Raji (cell line): Measurements from ENCODE around the gene CBX6.

Experiments used
- POLR2A ChIP-seq: IDR thresholded peaks from 2 replicates; pipeline ENCODE4 v1.6.1; 2011; ENCODE audit warnings: low read depth, low read length, control low read depth; ENCODE audit not compliant: insufficient read depth

Gene CBX6

DNA sequence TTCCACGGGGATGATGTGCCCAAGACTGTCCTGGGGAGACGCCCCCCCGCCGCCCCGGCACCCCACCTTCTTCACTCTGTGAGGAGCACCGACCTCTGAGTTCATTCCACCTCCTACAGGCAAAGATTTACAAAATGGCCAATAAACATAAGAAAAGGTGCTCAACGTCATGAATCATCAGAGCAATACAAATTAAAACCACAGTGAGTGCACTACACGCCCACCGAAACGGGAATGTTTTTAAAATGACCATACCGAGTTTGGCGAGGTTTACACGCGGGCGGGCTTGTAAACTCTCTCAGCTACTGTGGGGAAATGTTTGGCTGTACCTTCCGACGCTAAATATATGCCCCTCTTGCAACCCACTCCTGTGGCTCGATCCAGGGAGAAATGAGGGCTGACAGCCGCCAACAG lies 36.1 kb downstream of the CBX6 start:
- TF ChIP-seq POLR2A: no peak

DNA sequence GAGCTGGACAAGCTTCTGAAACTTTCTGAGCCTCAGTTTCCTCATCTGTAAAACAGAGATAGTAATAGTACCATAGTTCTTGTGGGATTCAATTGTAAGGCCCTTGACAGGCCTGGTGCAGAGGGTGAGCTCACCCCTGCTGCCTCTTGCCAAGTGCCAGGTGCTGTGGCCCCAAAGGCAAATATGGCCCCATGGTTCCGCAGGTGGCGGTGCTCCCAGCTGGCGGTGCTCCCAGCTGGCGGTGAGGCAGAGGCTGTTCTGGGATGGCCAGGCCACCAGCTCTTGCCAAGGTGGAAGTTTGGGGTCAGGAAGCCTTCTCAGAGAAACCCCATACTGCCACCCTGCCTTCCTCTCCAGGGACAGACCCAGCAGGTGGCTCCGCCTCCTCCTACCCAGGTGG lies 37.0 kb downstream of the CBX6 start:
- no peak for TF ChIP-seq POLR2A

GRCh38 chr22:38834215-38834953 lies 37.6 kb downstream of the CBX6 start:
- TF ChIP-seq POLR2A: no peak

DNA sequence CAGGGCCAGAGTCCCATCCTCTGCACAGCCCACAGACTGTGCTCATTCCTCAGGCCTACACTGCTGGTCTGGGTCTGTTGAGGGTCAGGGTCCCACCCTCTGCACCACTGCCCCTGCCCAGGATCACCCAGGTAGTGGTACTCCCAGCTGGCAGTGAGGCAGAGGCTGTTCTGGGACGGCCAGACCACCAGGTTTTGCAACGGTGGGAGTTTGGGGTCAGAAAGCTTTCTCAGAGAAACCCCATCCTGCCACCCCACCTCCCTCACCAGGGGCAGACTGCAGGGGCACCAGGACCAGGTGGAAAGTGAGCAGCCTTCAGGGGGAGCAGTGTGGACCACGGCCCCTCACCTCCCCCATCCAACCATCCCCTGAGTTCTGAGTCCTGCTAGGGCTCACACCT lies 39.0 kb downstream of the CBX6 start:
- no peak for TF ChIP-seq POLR2A

- no peak for TF ChIP-seq POLR2A
These were observed 39.7 kb downstream of the CBX6 start for GRCh38 chr22:38832005-38832978.

GRCh38 chr22:38831166-38831945 lies 40.7 kb downstream of the CBX6 start:
- no peak for TF ChIP-seq POLR2A

DNA sequence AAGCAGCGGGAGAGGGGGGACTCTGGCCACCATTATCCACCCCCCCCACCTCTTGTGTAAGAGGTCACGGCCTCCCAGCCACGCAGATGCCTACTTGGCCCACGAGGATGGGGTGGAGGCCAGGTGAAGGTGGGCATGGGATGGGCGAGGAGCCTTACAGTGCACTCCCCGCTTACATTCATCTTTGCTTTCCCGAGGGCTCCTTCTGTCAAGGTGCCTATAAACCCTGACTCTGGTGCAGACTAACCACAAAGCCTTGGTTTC lies 41.2 kb downstream of the CBX6 start:
- TF ChIP-seq POLR2A: no peak

GRCh38 chr22:38830026-38830844 lies 41.8 kb downstream of the CBX6 start:
- no peak for TF ChIP-seq POLR2A

DNA sequence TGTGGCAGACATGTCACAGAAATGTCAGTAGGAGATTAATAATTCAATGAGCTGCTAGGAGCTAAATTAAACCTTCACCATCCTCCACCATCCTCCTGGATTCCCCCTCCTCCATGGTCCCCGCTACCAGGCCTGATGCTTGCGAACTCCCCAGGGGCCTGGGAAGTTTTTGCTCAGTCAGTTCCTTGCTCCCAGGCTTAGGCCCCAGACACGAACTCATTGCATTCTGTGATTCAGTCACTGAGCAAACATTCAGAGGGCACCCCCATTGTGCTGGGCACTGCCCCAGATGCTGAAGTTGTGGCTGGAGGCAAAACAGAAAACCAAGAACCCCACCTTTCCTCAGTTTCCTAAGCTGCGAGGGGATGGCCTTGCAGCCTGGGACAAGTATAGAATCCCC lies 42.5 kb downstream of the CBX6 start:
- no peak for TF ChIP-seq POLR2A

GRCh38 chr22:38828616-38829205 lies 43.3 kb downstream of the CBX6 start:
- no peak for TF ChIP-seq POLR2A

- no peak for TF ChIP-seq POLR2A
These were observed 43.8 kb downstream of the CBX6 start for GRCh38 chr22:38828191-38828590.

DNA sequence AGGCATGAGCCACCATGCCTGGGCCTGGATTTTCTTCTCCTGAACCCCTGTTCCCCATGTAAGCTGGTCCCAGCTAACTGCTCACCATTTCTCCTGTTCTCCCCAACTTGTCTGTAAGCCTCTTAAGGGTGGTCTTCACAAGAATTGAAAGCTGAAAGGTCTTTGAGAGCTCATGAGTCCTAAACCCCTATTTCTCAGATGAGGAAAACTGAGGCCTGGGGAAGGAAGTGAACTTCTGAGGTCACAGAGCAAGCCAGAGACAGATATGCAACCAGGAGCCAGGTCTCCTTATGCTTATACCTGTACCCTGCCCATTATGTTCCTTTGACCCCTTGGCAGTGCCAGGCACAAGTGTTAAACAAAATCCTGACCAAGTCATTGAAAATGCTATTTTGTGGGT lies 44.5 kb downstream of the CBX6 start:
- no peak for TF ChIP-seq POLR2A

DNA sequence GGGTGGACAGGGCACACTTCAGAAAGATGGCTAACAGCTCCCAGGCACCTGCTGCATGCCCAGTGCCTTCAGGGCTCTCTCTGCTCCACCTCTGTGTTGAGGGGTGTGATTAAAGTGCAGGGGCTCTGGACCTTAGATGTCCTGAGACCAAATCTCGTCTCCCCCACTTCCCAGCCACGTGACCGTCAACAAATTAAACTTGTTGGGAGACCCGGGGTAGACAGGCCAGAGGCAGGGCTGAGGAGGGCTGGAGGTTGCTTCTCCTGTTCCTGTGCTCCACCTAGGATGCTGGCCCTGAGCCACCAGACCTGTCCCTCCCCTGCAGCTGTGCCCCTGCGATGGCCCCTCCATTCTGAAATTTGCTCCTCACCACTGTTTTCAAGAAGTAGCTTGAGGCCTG lies 45.2 kb downstream of the CBX6 start:
- TF ChIP-seq POLR2A: no peak

DNA sequence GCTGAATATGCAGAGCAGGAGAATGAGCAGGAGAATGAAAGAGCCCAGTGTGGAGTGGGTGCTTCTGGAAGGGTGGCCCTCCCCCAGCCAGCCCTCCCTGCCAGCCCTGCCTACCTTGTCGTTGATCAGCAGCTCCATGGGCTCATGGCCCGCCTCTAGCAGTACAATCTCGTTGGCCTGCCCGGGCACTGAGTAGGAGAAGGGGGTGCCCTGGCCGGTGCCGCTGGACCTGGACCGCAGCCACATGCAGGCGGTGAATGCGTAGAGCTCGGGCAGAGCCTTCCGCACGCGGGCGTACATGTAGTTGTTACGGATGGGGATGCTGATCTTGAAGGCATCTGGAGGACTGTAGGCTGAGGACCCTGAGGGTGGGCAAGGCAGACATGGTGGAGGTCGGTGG lies 45.6 kb downstream of the CBX6 start:
- no peak for TF ChIP-seq POLR2A

GRCh38 chr22:38824585-38824984 lies 47.4 kb downstream of the CBX6 start:
- TF ChIP-seq POLR2A: no peak

DNA sequence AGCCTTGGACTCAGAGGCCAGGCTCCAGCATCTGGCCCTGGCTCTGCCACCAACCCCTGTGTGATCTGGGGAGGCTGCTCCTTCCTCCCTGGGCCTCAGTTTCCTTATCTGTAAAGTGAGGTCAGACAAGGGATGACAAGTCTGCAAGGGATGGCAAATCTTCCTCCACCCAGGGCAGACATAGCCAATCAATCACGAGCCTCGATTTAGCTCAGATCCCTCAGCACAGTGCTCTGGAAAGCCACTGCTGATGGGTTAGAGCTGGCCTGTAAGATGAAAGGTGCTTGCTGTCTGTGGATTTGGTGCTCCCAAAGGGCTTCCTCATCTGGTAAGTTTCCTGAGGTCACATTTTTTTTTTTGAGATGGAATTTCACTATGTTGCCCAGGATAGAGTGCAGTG lies 48.4 kb downstream of the CBX6 start:
- TF ChIP-seq POLR2A: no peak
